Endothelial cell of umbilical vein (primary cell): ENCODE data around the gene C19orf73.

ENCODE experiments used
- EZH2 ChIP-seq: IDR thresholded peaks from 2 replicates; pipeline ENCODE4 v1.6.1; 2012; ENCODE audit warnings: borderline replicate concordance, low read depth, mild to moderate bottlenecking, moderate library complexity, low read length, inconsistent platforms; ENCODE audit not compliant: severe bottlenecking
- FOS ChIP-seq: IDR thresholded peaks from 2 replicates; pipeline ENCODE4 v1.6.1; 2011; ENCODE audit warnings: mild to moderate bottlenecking, low read length, moderate library complexity, borderline replicate concordance; ENCODE audit not compliant: insufficient read depth
- GATA2 ChIP-seq: IDR thresholded peaks from 2 replicates; pipeline ENCODE4 v1.7.0; 2011; ENCODE audit warnings: low read depth, mild to moderate bottlenecking, moderate library complexity, mixed read lengths, low read length; ENCODE audit not compliant: insufficient read length, insufficient read depth
- JUN ChIP-seq: IDR thresholded peaks from 2 replicates; pipeline ENCODE4 v1.6.1; 2011; ENCODE audit warnings: borderline replicate concordance, low read depth; ENCODE audit not compliant: insufficient read length, insufficient read depth
- MYC ChIP-seq: IDR thresholded peaks from one replicate; pipeline ENCODE4 v1.6.1; 2011; ENCODE audit warnings: mild to moderate bottlenecking, low read depth, low read length
- POLR2A ChIP-seq: IDR thresholded peaks from 2 replicates; pipeline ENCODE4 v1.6.1; 2012; ENCODE audit warnings: low read depth, mild to moderate bottlenecking, control low read depth, low read length
- POLR2AphosphoS5 ChIP-seq: IDR thresholded peaks from 2 replicates; pipeline ENCODE4 v1.6.1; 2012; ENCODE audit warnings: low read depth, mild to moderate bottlenecking, control low read depth, low read length, moderate library complexity; ENCODE audit not compliant: insufficient read depth
- TF ChIP-seq, protein P1 (sequence below), 2 donors: IDR thresholded peaks; 1 replicate in 1 of 2; 2 replicates in 1 of 2; pipeline ENCODE4 v1.5.1; 2011; ENCODE audit warnings: low read length in 2 of 2, mild to moderate bottlenecking in 2 of 2, moderate library complexity in 2 of 2, control low read depth in 1 of 2, inconsistent platforms in 1 of 2, low read depth in 1 of 2; ENCODE audit not compliant: insufficient read depth in 1 of 2; ENCODE audit errors: extremely low read depth in 1 of 2
- TF ChIP-seq, protein P2 (sequence below): IDR thresholded peaks from 2 replicates; pipeline ENCODE4 v1.6.1; 2011; ENCODE audit not compliant: insufficient read depth, insufficient read length

DNA sequence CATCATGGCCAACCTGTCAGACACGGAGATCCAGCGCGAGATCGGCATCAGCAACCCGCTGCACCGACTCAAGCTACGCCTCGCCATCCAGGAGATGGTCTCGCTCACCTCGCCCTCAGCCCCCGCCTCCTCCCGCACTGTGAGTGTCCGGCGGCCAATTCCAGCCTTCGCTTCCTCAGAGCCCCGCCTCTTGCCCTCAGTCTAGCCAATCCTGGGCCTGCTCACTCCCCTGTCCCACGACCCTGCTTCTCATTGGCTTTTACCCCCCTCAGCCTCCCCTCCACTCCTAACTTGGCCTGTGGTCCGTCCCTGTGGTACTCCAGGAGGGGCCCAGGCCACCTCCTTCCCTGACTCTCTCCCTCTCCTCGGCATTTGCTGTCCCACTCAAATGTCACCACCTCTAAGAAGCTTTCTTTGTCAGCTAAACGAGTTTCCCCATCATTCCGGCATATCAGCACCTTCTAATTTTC is 24.0 kb upstream of the C19orf73 start:
- TF ChIP-seq MYC = no peak
- peak; percentile 54 for TF ChIP-seq POLR2A
- TF ChIP-seq, protein P1, sequence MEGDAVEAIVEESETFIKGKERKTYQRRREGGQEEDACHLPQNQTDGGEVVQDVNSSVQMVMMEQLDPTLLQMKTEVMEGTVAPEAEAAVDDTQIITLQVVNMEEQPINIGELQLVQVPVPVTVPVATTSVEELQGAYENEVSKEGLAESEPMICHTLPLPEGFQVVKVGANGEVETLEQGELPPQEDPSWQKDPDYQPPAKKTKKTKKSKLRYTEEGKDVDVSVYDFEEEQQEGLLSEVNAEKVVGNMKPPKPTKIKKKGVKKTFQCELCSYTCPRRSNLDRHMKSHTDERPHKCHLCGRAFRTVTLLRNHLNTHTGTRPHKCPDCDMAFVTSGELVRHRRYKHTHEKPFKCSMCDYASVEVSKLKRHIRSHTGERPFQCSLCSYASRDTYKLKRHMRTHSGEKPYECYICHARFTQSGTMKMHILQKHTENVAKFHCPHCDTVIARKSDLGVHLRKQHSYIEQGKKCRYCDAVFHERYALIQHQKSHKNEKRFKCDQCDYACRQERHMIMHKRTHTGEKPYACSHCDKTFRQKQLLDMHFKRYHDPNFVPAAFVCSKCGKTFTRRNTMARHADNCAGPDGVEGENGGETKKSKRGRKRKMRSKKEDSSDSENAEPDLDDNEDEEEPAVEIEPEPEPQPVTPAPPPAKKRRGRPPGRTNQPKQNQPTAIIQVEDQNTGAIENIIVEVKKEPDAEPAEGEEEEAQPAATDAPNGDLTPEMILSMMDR (IDR thresholded peaks at IDR 0.05; ENCODE audit: extremely low read depth in 1 of 2, insufficient read depth in 1 of 2, low read depth in 1 of 2, low read length in 2 of 2) = no peak
- TF ChIP-seq, protein P2, sequence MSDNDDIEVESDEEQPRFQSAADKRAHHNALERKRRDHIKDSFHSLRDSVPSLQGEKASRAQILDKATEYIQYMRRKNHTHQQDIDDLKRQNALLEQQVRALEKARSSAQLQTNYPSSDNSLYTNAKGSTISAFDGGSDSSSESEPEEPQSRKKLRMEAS = no peak
- TF ChIP-seq EZH2 = no peak
- TF ChIP-seq POLR2AphosphoS5 = no peak
- TF ChIP-seq JUN = no peak
- TF ChIP-seq FOS = no peak
- TF ChIP-seq GATA2 = no peak
